HepG2 (cell line): Measurements from ENCODE around the gene SLC16A3. TPM values are rescaled to one million over a fixed set of nuclear protein-coding genes. Genes with fewer than 3 reads are reported as not detected.

ENCODE experiments used
- AGO1 ChIP-seq: fragments of 200-400 bp; formaldehyde crosslinking; IDR thresholded peaks from 2 replicates; pipeline ENCODE4 v1.6.1; 2017; ENCODE audit warnings: mild to moderate bottlenecking, low read depth, low read length, moderate library complexity; ENCODE audit not compliant: poor library complexity, severe bottlenecking
- EZH2 ChIP-seq: conservative IDR thresholded peaks from 2 replicates; pipeline ENCODE4 v1.6.1; 2012; ENCODE audit warnings: mild to moderate bottlenecking, low read depth, low read length, moderate library complexity
- HINFP ChIP-seq: sonication (generic); formaldehyde crosslinking; IDR thresholded peaks from 2 replicates; pipeline ENCODE4 v1.4.0; 2020; ENCODE audit warnings: low read depth, mild to moderate bottlenecking, missing genetic modification reagents
- MXD4 ChIP-seq: IDR thresholded peaks from 2 replicates; pipeline ENCODE4 v1.6.1; 2016; ENCODE audit warnings: mild to moderate bottlenecking, missing biosample characterization, missing genetic modification reagents
- PCBP1 ChIP-seq: fragments of 200-400 bp; formaldehyde crosslinking; IDR thresholded peaks from 2 replicates; pipeline ENCODE4 v1.6.1; 2017; ENCODE audit warnings: mild to moderate bottlenecking, low read depth, low read length, borderline replicate concordance
- RBM22 ChIP-seq: fragments of 200-400 bp; formaldehyde crosslinking; optimal IDR thresholded peaks from 2 replicates; pipeline ENCODE3; 2017; ENCODE audit warnings: mild to moderate bottlenecking, low read length, moderate library complexity
- ZBED4 ChIP-seq: sonication (generic); formaldehyde crosslinking; IDR thresholded peaks from 2 replicates; pipeline ENCODE4 v1.4.0; 2020; ENCODE audit warnings: missing genetic modification reagents, borderline replicate concordance
- ZFP36 ChIP-seq: fragments of 150-350 bp; IDR thresholded peaks from 2 replicates; pipeline ENCODE4 v1.6.1; 2018; ENCODE audit warnings: borderline replicate concordance, low read length, low read depth; ENCODE audit not compliant: partially characterized antibody
- ZNF530 ChIP-seq: sonication (generic); formaldehyde crosslinking; IDR thresholded peaks from 2 replicates; pipeline ENCODE4 v1.5.0; 2020; ENCODE audit warnings: low read depth, mild to moderate bottlenecking, missing genetic modification reagents
- ZNF878 ChIP-seq: sonication (generic); formaldehyde crosslinking; IDR thresholded peaks from 2 replicates; pipeline ENCODE4 v1.8.1; 2023; ENCODE audit warnings: mild to moderate bottlenecking, missing genetic modification reagents, moderate library complexity
- ZSCAN25 ChIP-seq: sonication (generic); formaldehyde crosslinking; IDR thresholded peaks from 2 replicates; pipeline ENCODE4 v1.8.0; 2022; ENCODE audit warnings: mild to moderate bottlenecking, missing genetic modification reagents
- polyA plus RNA-seq, 8 experiments: library from polyadenylated mRNA; depleted of rRNA in 3 of 8; stranded (reverse) in 7 of 8; unstranded in 1 of 8; fragments of >200 nt; fragmentation: Illumina TruSeq in 4 of 8; extraction: Trizol in 4 of 8; gene quantifications; 2 replicates each; pipeline versions ENCODE4 v1.2.1 to v1.2.3, GENCODE V29; 2011 to 2016; ENCODE audit warnings: low read depth in 4 of 8, missing spikeins in 1 of 8, mixed read lengths in 1 of 8; ENCODE audit not compliant: insufficient read depth in 1 of 8
- total RNA-seq, 5 experiments: library from RNA; depleted of rRNA; stranded (reverse); fragments of >200 nt; fragmentation: Illumina TruSeq; extraction: Trizol; gene quantifications; 2 replicates each; pipeline ENCODE4 v1.2.3, GENCODE V29; 2016; ENCODE audit warnings: low read depth in 1 of 5
- TF ChIP-seq, protein P1 (sequence below): sonication (generic); formaldehyde crosslinking; IDR thresholded peaks from 2 replicates; pipeline ENCODE4 v1.9.0; 2021; ENCODE audit warnings: missing genetic modification reagents, borderline replicate concordance
- TF ChIP-seq, protein P2 (sequence below): sonication (generic); formaldehyde crosslinking; IDR thresholded peaks from 2 replicates; pipeline ENCODE4 v1.4.0; 2020; ENCODE audit warnings: mild to moderate bottlenecking, low read depth, missing genetic modification reagents

SLC16A3 gene
- total and polyA plus RNA-seq, 2 of the 13 experiments (the other 11 are each of a cell fraction or from before 2014, with no cell fraction given), result 242 to 349 TPM

GRCh38 chr17:82272495-82273326 lies 43.9 kb downstream of the SLC16A3 start (continued):
- TF ChIP-seq, protein P1, sequence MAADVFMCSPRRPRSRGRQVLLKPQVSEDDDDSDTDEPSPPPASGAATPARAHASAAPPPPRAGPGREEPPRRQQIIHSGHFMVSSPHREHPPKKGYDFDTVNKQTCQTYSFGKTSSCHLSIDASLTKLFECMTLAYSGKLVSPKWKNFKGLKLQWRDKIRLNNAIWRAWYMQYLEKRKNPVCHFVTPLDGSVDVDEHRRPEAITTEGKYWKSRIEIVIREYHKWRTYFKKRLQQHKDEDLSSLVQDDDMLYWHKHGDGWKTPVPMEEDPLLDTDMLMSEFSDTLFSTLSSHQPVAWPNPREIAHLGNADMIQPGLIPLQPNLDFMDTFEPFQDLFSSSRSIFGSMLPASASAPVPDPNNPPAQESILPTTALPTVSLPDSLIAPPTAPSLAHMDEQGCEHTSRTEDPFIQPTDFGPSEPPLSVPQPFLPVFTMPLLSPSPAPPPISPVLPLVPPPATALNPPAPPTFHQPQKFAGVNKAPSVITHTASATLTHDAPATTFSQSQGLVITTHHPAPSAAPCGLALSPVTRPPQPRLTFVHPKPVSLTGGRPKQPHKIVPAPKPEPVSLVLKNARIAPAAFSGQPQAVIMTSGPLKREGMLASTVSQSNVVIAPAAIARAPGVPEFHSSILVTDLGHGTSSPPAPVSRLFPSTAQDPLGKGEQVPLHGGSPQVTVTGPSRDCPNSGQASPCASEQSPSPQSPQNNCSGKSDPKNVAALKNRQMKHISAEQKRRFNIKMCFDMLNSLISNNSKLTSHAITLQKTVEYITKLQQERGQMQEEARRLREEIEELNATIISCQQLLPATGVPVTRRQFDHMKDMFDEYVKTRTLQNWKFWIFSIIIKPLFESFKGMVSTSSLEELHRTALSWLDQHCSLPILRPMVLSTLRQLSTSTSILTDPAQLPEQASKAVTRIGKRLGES, result no peak
- TF ChIP-seq ZNF878 (CRISPR knock-in tag) (no peak), EZH2 (no peak), ZNF530 (CRISPR knock-in tag) (no peak), ZBED4 (CRISPR knock-in tag) (peak; percentile 28; the same call in 1 of the 2 replicates), PCBP1 (peak; percentile 96), HINFP (CRISPR knock-in tag) (peak; percentile 67; the same call in 1 of the 2 replicates), MXD4 (CRISPR knock-in tag) (no peak), ZFP36 (no peak), RBM22 (peak; percentile 80), ZSCAN25 (CRISPR knock-in tag) (peak; percentile 7; the same call in 1 of the 2 replicates), AGO1 (peak; percentile 96)
- TF ChIP-seq, protein P2, sequence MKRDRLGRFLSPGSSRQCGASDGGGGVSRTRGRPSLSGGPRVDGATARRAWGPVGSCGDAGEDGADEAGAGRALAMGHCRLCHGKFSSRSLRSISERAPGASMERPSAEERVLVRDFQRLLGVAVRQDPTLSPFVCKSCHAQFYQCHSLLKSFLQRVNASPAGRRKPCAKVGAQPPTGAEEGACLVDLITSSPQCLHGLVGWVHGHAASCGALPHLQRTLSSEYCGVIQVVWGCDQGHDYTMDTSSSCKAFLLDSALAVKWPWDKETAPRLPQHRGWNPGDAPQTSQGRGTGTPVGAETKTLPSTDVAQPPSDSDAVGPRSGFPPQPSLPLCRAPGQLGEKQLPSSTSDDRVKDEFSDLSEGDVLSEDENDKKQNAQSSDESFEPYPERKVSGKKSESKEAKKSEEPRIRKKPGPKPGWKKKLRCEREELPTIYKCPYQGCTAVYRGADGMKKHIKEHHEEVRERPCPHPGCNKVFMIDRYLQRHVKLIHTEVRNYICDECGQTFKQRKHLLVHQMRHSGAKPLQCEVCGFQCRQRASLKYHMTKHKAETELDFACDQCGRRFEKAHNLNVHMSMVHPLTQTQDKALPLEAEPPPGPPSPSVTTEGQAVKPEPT, result no peak
